Left lung (tissue), 14 donors: ENCODE results near the gene CARHSP1. TPM values are rescaled to one million over a fixed set of nuclear protein-coding genes. Genes with fewer than 3 reads are reported as not detected.
"Not testable (repeated sequence)": the region's sequence is repeated elsewhere in the genome, so short reads cannot be mapped to it uniquely, and the experiment has no call there.

Experiments used
- ATAC-seq: fragments of 200-7000 bp; cut with Tn5 transposase; one replicate; pipeline ENCODE4 v1.9.1; 2020; ENCODE audit warnings: moderate library complexity
- DNase-seq, 4 donors: peaks; one replicate each; pipeline ENCODE4 v3.0.0-alpha.2; 2013 to 2020
- H3K27ac ChIP-seq, 2 donors: fragments of 200-600 bp; sonication (generic) in 1 of 2; one replicate each; pipeline versions ENCODE4 v1.5.0 to v1.8.0; 2020 to 2021
- H3K27me3 ChIP-seq, 2 donors: fragments of 200-600 bp; sonication (generic) in 1 of 2; one replicate each; pipeline versions ENCODE4 v1.5.0 to v1.8.0; 2020 to 2021
- H3K36me3 ChIP-seq, 2 donors: fragments of 200-600 bp; sonication (generic) in 1 of 2; one replicate each; pipeline versions ENCODE4 v1.5.0 to v1.8.0; 2020 to 2021
- H3K4me1 ChIP-seq, 2 donors: fragments of 200-600 bp; one replicate each; pipeline ENCODE4 v1.8.0; 2021
- H3K4me3 ChIP-seq, 2 donors: fragments of 200-600 bp; sonication (generic) in 1 of 2; one replicate each; pipeline versions ENCODE4 v1.5.0 to v1.8.0; 2020 to 2021; ENCODE audit warnings: mild to moderate bottlenecking in 1 of 2
- H3K9me3 ChIP-seq, 2 donors: fragments of 200-600 bp; sonication (generic) in 1 of 2; one replicate each; pipeline versions ENCODE4 v1.5.0 to v1.8.0; 2020 to 2021
- CTCF ChIP-seq, 2 donors: fragments of 200-600 bp; sonication (generic) in 1 of 2; IDR thresholded peaks; one replicate each; pipeline versions ENCODE4 v1.5.0 to v1.8.0; 2021; ENCODE audit warnings: antibody characterized with exemption in 2 of 2
- intact Hi-C, 2 donors: fragments of 100-400 bp; cut with DNase I; formaldehyde crosslinking; loops; one replicate each; pipeline versions ENCODE4 v1.11.2 to v1.14.2; 2022
- long read RNA-seq, 12 donors: library from polyadenylated mRNA in 2 of 12; unstranded in 2 of 12; transcript quantifications; one replicate each; pipeline ENCODE4 v2.0.0 and lab custom pipeline, GENCODE V29; 2019 to 2026
- polyA plus RNA-seq, 6 donors: library from polyadenylated mRNA; unstranded; fragments of 120-200 nt; gene quantifications; one replicate each; pipeline ENCODE4 v1.2.1, GENCODE V29; 2013; ENCODE audit not compliant: insufficient read length in 6 of 6
- total RNA-seq, 2 donors: library from RNA; stranded (reverse); fragmentation: NEBNext Ultra II Directional; extraction: Animal tissue kit (Norgen Biotek cat#: 25700); gene quantifications; one replicate each; pipeline ENCODE4 v1.2.1, GENCODE V29; 2021
- donor health status: DM: no; HTN: yes; CAD: no.
- donor health status: DM: no; HTN: no; CAD: no.

Gene CARHSP1
- 10 to 100 TPM; 74.0 to 96.0 TPM for total RNA-seq
- polyA plus RNA-seq = 100 to 1,000 TPM in 1 of 6 donors, 10 to 100 TPM in 5; 85.2 to 114 (median 93.7) TPM
- long read RNA-seq, donor 1, transcript CARHSP1-201 (4 exons, 746 nt) = major isoform, 84 of 129 reads
- long read RNA-seq, donor 1, transcript CARHSP1-202 (4 exons, 3,026 nt) = minor isoform, 6 of 129 reads
- long read RNA-seq, donor 1, partial matches to known transcripts = 37 of 129 reads
- long read RNA-seq, donor 1, other reads (novel, unspliced or antisense) = 0 of 129 reads
- long read RNA-seq, donor 2, transcript CARHSP1-202 (4 exons, 3,026 nt) = minor isoform, 6 of 118 reads
- long read RNA-seq, donor 2, transcript CARHSP1-201 (4 exons, 746 nt) = major isoform, 60 of 118 reads
- long read RNA-seq, donor 2, partial matches to known transcripts = 46 of 118 reads
- long read RNA-seq, donor 2, other reads (novel, unspliced or antisense) = 0 of 118 reads
- long read RNA-seq, donor 3, transcript CARHSP1-201 (4 exons, 746 nt) = major isoform, 67 of 87 reads
- long read RNA-seq, donor 3, transcript CARHSP1-202 (4 exons, 3,026 nt) = minor isoform, 6 of 87 reads
- long read RNA-seq, donor 3, partial matches to known transcripts = 13 of 87 reads
- long read RNA-seq, donor 3, other reads (novel, unspliced or antisense) = 0 of 87 reads
- long read RNA-seq, donor 4, transcript CARHSP1-201 (4 exons, 746 nt) = major isoform, 26 of 32 reads
- long read RNA-seq, donor 4, partial matches to known transcripts = 3 of 32 reads
- long read RNA-seq, donor 4, other reads (novel, unspliced or antisense) = 2 of 32 reads
- long read RNA-seq, donor 5, transcript CARHSP1-201 (4 exons, 746 nt) = major isoform, 63 of 89 reads
- long read RNA-seq, donor 5, partial matches to known transcripts = 23 of 89 reads
- long read RNA-seq, donor 5, other reads (novel, unspliced or antisense) = 0 of 89 reads
- long read RNA-seq, donor 6, transcript CARHSP1-201 (4 exons, 746 nt) = major isoform, 53 of 105 reads
- long read RNA-seq, donor 6, transcript CARHSP1-202 (4 exons, 3,026 nt) = minor isoform, 7 of 105 reads
- long read RNA-seq, donor 6, partial matches to known transcripts = 40 of 105 reads
- long read RNA-seq, donor 6, other reads (novel, unspliced or antisense) = 0 of 105 reads
- long read RNA-seq, donor 7, transcript CARHSP1-201 (4 exons, 746 nt) = major isoform, 37 of 46 reads
- long read RNA-seq, donor 7, partial matches to known transcripts = 7 of 46 reads
- long read RNA-seq, donor 7, other reads (novel, unspliced or antisense) = 0 of 46 reads
- long read RNA-seq, donor 8, transcript CARHSP1-201 (4 exons, 746 nt) = major isoform, 33 of 41 reads
- long read RNA-seq, donor 8, partial matches to known transcripts = 6 of 41 reads
- long read RNA-seq, donor 8, other reads (novel, unspliced or antisense) = 0 of 41 reads
- long read RNA-seq, donor 9 = 0 reads
- long read RNA-seq, donor 10, transcript CARHSP1-201 (4 exons, 746 nt) = major isoform, 29 of 36 reads
- long read RNA-seq, donor 10, partial matches to known transcripts = 4 of 36 reads
- long read RNA-seq, donor 10, other reads (novel, unspliced or antisense) = 2 of 36 reads
- long read RNA-seq, donor 11 = 0 reads
- long read RNA-seq, donor 12, transcript CARHSP1-202 (4 exons, 3,026 nt) = minor isoform, 6 of 67 reads
- long read RNA-seq, donor 12, transcript CARHSP1-201 (4 exons, 746 nt) = major isoform, 45 of 67 reads
- long read RNA-seq, donor 12, partial matches to known transcripts = 13 of 67 reads
- long read RNA-seq, donor 12, other reads (novel, unspliced or antisense) = 0 of 67 reads

- no peaks in the 10 kb centered on the region for H3K36me3 ChIP-seq
- H3K9me3 ChIP-seq = no peaks in the 10 kb centered on the region
- TF ChIP-seq CTCF (IDR thresholded peaks at IDR 0.05) = no peak
- peak within 1 kb of the TSS; percentile 42 to 87 for H3K4me3 ChIP-seq
- intact Hi-C loops = no loop called here
- peaks cover 24 to 70% of the 10 kb centered on the region in 2 donors for H3K4me1 ChIP-seq
- H3K27ac ChIP-seq = peak within 1 kb of the TSS; percentile 81 to 88
- ATAC-seq (peak; percentile 93), DNase-seq (peak; percentile 87 to 93 (median 92))
- H3K27me3 ChIP-seq = no peaks in the 10 kb centered on the region
These were observed at the start of gene CARHSP1 for GRCh38 chr16:8868416-8869211. Gene CARHSP1, minus strand, starts transcription at chr16:8869006. Its CDS starts 9,678 bp downstream, at chr16:8859328.

- H3K27me3 ChIP-seq, H3K4me3 ChIP-seq, ATAC-seq, H3K4me1 ChIP-seq, DNase-seq, H3K27ac ChIP-seq, H3K9me3 ChIP-seq, intact Hi-C loops: not testable (repeated sequence)
- peaks cover 4 to 100% of the 10 kb centered on the region in 2 donors for H3K36me3 ChIP-seq
These were observed 48.5 kb upstream of the CARHSP1 start for GRCh38 chr16:8917336-8917735.

GRCh38 chr16:8916541-8917225 is 47.9 kb upstream of the CARHSP1 start:
- no peaks in the 10 kb centered on the region for H3K27me3 ChIP-seq
- H3K4me3 ChIP-seq = no peak overlapping the region
- H3K27ac ChIP-seq = no peak overlapping the region
- intact Hi-C loops = no loop called here
- H3K9me3 ChIP-seq = no peaks in the 10 kb centered on the region
- H3K36me3 ChIP-seq = peaks cover 4 to 100% of the 10 kb centered on the region in 2 donors
- H3K4me1 ChIP-seq = no peaks in the 10 kb centered on the region
- ATAC-seq = no peak
- no peak for DNase-seq
- TF ChIP-seq CTCF (IDR thresholded peaks at IDR 0.05) = no peak

- Histone ChIP-seq H3K27me3 (no peaks in the 10 kb centered on the region), H3K9me3 (no peaks in the 10 kb centered on the region), H3K36me3 (peaks cover 4 to 100% of the 10 kb centered on the region in 2 donors), H3K4me3 (no peak overlapping the region), H3K4me1 (no peaks in the 10 kb centered on the region), H3K27ac (no peak overlapping the region)
- TF ChIP-seq CTCF (IDR thresholded peaks at IDR 0.05) = no peak
- ATAC-seq = no peak
- intact Hi-C loops = no loop called here
- DNase-seq = no peak
These were observed 47.0 kb upstream of the CARHSP1 start for GRCh38 chr16:8915722-8916301.
